ENCODE data around the gene STARD9. TPM values are rescaled to one million over a fixed set of nuclear protein-coding genes. Genes with fewer than 3 reads are reported as not detected.

Gene STARD9
- total and polyA plus RNA-seq, 9 of the 15 experiments (the other 6 are each of a cell fraction or from before 2014, with no cell fraction given): 0.45 to 6.0 (median 3.6) TPM

- no peak for TF ChIP-seq CREB3L1 (IDR thresholded peaks at IDR 0.05; ENCODE audit: borderline replicate concordance, low read depth)
- no peak for TF ChIP-seq TCF3 (CRISPR knock-in tag; IDR thresholded peaks at IDR 0.05)
Observed at GRCh38 chr15:42621386-42621785, 46.0 kb downstream of the STARD9 start (continued).

- peak; percentile 69 for ATAC-seq
- H3K4me1 ChIP-seq (replicated peaks in 1 of 2; ENCODE audit: control insufficient read depth in 2 of 2, insufficient read depth in 2 of 2, low read length in 2 of 2): peaks cover 3 to 7% of the 10 kb centered on the region in 2 experiments; a peak in 3 of 5 replicates
- no peak overlapping the region; a peak in 1 of 4 replicates for H3K9ac ChIP-seq (ENCODE audit: insufficient read depth in 1 of 2, low read depth in 2 of 2, low read length in 2 of 2)
- intact Hi-C loops (cut with micrococcal nuclease): no loop called here
- ChIA-PET CTCF (ENCODE audit: low intra/inter-chr PET ratio) (no interaction called here), POLR2A (interaction anchor here (0.7 to 2.4 kb wide), 6 partner anchors 10 to 562 kb away, joined by 3 to 8 read pairs (median 3); partner anchors contain the start of gene STARD9)
- no peaks in the 10 kb centered on the region for H3K9me1 ChIP-seq (ENCODE audit: control insufficient read depth, insufficient read depth, low read length)
- in situ Hi-C loops (cut with MboI): no loop called here
- H3K4me3 ChIP-seq: no peak overlapping the region
- H2AFZ ChIP-seq (ENCODE audit: low read depth, low read length): peak overlapping the region; percentile 76
- no peak for FAIRE-seq
- no TSS peak for BruUV-seq (replicated peaks)
- 0 out of 2 replicates have a peak overlapping the region, but pooled peaks have one; percentile 4 for H3K4me2 ChIP-seq (ENCODE audit: insufficient read depth, low read length)
- no peaks in the 10 kb centered on the region for H3K79me2 ChIP-seq (ENCODE audit: control insufficient read depth, insufficient read depth, low read length)
- H3K27me3 ChIP-seq (ENCODE audit: control insufficient read depth in 2 of 2, insufficient read depth in 2 of 2, low read length in 2 of 2): no peaks in the 10 kb centered on the region
- no peaks in the 10 kb centered on the region for H3K9me3 ChIP-seq (replicated peaks; ENCODE audit: control insufficient read depth, insufficient read depth, low read depth, low read length)
- no peaks in the 10 kb centered on the region for H3K36me3 ChIP-seq (ENCODE audit: control insufficient read depth, insufficient read depth, low read length)
- peak in 1 of 4 experiments; percentile 43 for DNase-seq (ENCODE audit: extremely low read depth in 1 of 4, low spot score in 3 of 4)
- peak overlapping the region; percentile 8; the same call in 1 of the 3 replicates for H3K27ac ChIP-seq (ENCODE audit: extremely low read depth, low read depth, low read length)
- no peaks in the 10 kb centered on the region for H4K20me1 ChIP-seq (replicated peaks; ENCODE audit: control insufficient read depth, insufficient read depth, low read length)
- 11% methylated on average over 5 of the region's 6 CpGs for WGBS (ENCODE audit: insufficient coverage, low coverage, missing lambda C conversion rate)
- peak; percentile 47; the same call in 1 of the 2 replicates for TF ChIP-seq ZBTB40 (IDR thresholded peaks at IDR 0.05)
- TF ChIP-seq ZBTB40 (CRISPR knock-in tag; IDR thresholded peaks at IDR 0.05): no peak
- TF ChIP-seq SNAPC5 (CRISPR knock-in tag; IDR thresholded peaks at IDR 0.05): no peak
- no peak for TF ChIP-seq KDM5B (IDR thresholded peaks at IDR 0.05; ENCODE audit: insufficient replicate concordance, low read depth, low read length)
- no peak for TF ChIP-seq ELF2 (CRISPR knock-in tag; IDR thresholded peaks at IDR 0.05)
Observed at GRCh38 chr15:42621996-42622925, 46.9 kb downstream of the STARD9 start.
